ENCODE results near the gene LRMDA. TPM values are rescaled to one million over a fixed set of nuclear protein-coding genes. Genes with fewer than 3 reads are reported as not detected.

LRMDA gene
- total and polyA plus RNA-seq, 2 of the 8 experiments (the other 6 are each of a cell fraction or from before 2014, with no cell fraction given) = 0.86 to 2.8 TPM

GRCh38 chr10:75763652-75764051 is 332.2 kb downstream of the LRMDA start:
- Histone ChIP-seq H2BK20ac (ENCODE audit: low read length) (no peak overlapping the region), H3K79me2 (ENCODE audit: control insufficient read depth in 1 of 2, insufficient read depth in 2 of 2, low read length in 2 of 2) (no peaks in the 10 kb centered on the region), H3K4ac (replicated peaks; ENCODE audit: insufficient read length, low read depth, low read length) (no peak overlapping the region), H3K56ac (replicated peaks; ENCODE audit: insufficient read length, low read depth, low read length) (no peak overlapping the region), H4K20me1 (replicated peaks in 1 of 2; ENCODE audit: control insufficient read depth in 1 of 2, insufficient read depth in 2 of 2, low read length in 2 of 2) (no peaks in the 10 kb centered on the region), H3K23me2 (ENCODE audit: low read depth, low read length) (no peaks in the 10 kb centered on the region), H3K36me3 (ENCODE audit: control insufficient read depth in 2 of 4, insufficient read depth in 4 of 4, low read length in 3 of 4) (no peaks in the 10 kb centered on the region), H2AK5ac (ENCODE audit: low read depth, low read length) (no peak overlapping the region), H3K14ac (ENCODE audit: insufficient read length) (no peak overlapping the region), H2BK120ac (replicated peaks; ENCODE audit: low read depth, low read length) (no peak overlapping the region), H3K18ac (ENCODE audit: extremely low read depth, low read length) (no peak overlapping the region), H4K91ac (replicated peaks; ENCODE audit: insufficient read length, low read length) (no peak overlapping the region), H2BK12ac (ENCODE audit: low read depth, low read length) (no peak overlapping the region), H4K5ac (ENCODE audit: insufficient read length, low read depth, low read length) (no peak overlapping the region), H3K23ac (ENCODE audit: insufficient read length) (no peak overlapping the region), H3K4me1 (replicated peaks in 1 of 4; ENCODE audit: control insufficient read depth in 3 of 4, insufficient read depth in 4 of 4, low read length in 3 of 4) (peaks cover 0 to 6% (median 4%) of the 10 kb centered on the region in 4 experiments; a peak in 5 of 7 replicates), H3K27me3 (replicated peaks in 1 of 4; ENCODE audit: control insufficient read depth in 3 of 4, extremely low read depth in 1 of 4, insufficient read depth in 3 of 4, low read length in 3 of 4) (no peaks in the 10 kb centered on the region; a peak in 1 of 7 replicates), H3K4me3 (ENCODE audit: extremely low read depth in 1 of 4, insufficient read depth in 2 of 4, low read depth in 3 of 4, low read length in 4 of 4) (no peak overlapping the region), H2BK5ac (ENCODE audit: low read depth, low read length) (no peak overlapping the region), H3K4me2 (ENCODE audit: insufficient read depth in 1 of 2, low read depth in 2 of 2, low read length in 2 of 2) (no peak overlapping the region), H3K79me1 (ENCODE audit: low read depth, low read length) (no peaks in the 10 kb centered on the region), H2BK15ac (ENCODE audit: low read length) (no peak overlapping the region), H4K8ac (ENCODE audit: extremely low read depth, insufficient read depth, low read length) (no peak overlapping the region), H3K27ac (ENCODE audit: low read depth, low read length) (no peak overlapping the region), H3K9ac (replicated peaks in 1 of 4; ENCODE audit: extremely low read depth in 1 of 4, low read depth in 3 of 4, low read length in 3 of 4) (no peak overlapping the region), H3K9me3 (ENCODE audit: insufficient read depth in 2 of 2, low read depth in 1 of 2, low read length in 1 of 2) (no peaks in the 10 kb centered on the region), H2AFZ (ENCODE audit: low read length) (no peak overlapping the region)
- no peak for FAIRE-seq
- CTCF ChIA-PET (ENCODE audit: partially characterized antibody) = interaction anchor here (0.6 to 1.6 kb wide), 5 partner anchors 11 to 364 kb away, joined by 3 to 5 read pairs (median 3); no protein-coding TSS in a partner anchor
- WGBS, 2 experiments (ENCODE audit: extremely low coverage in 1 of 2, insufficient coverage in 1 of 2, insufficient read length in 1 of 2, insufficient replicate concordance in 2 of 2, low coverage in 1 of 2, low lambda C conversion rate in 2 of 2, missing lambda C conversion rate in 1 of 2) = 86% methylated on average over 3 of the region's 3 CpGs; no CpG with 5 or more reads in 1 of the 2 experiments
- TF ChIP-seq RBBP5 (IDR thresholded peaks at IDR 0.05; ENCODE audit: borderline replicate concordance, low read depth, low read length) (no peak), HDAC6 (IDR thresholded peaks at IDR 0.05; ENCODE audit: low read depth, low read length) (no peak), EGR1 (IDR thresholded peaks at IDR 0.05; ENCODE audit: borderline replicate concordance, low read depth, low read length) (no peak), CBX8 (IDR thresholded peaks at IDR 0.05; ENCODE audit: borderline replicate concordance, low read depth, low read length) (no peak)
- POLR2A ChIA-PET (ENCODE audit: partially characterized antibody) = interaction anchor here (0.6 kb wide), 1 partner anchor 284 kb away, joined by 4 read pairs; no protein-coding TSS in a partner anchor
- no peak for DNase-seq (ENCODE audit: low read depth in 1 of 2, low spot score in 2 of 2)
